HG02981 (cell line): Measurements from ENCODE around the gene FKBP6.
"Not testable (repeated sequence)": the region's sequence is repeated elsewhere in the genome, so short reads cannot be mapped to it uniquely, and the experiment has no call there.

ENCODE experiments used
- ATAC-seq: cut with Tn5 transposase; IDR thresholded peaks from one replicate; pipeline ENCODE4 v1.9.1; 2021; ENCODE audit warnings: mild to moderate bottlenecking, moderate library complexity; ENCODE audit not compliant: unreplicated experiment

The FKBP6 gene

GRCh38 chr7:73354196-73354595 lies 26.2 kb downstream of the FKBP6 start:
- no peak for ATAC-seq

DNA sequence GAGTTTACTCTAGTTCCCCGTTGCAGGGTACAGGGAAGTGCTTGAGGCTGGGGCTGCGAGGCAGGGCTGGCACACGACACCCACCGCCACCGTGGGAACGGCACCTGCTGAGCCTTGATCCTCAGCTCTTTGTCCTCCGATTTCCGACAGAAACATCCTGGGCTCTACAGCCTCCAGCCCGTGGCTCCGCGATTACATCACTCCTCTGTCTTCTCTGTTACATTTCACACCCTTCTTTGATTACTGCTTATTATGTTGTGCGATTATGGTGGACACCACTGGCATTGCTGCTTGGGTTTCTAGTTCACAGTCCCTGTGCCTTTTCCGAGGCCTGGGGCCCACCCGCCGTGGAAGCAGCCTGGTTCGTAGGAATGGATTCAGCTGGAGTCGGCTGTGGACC lies 26.9 kb downstream of the FKBP6 start:
- ATAC-seq = no peak

GRCh38 chr7:73356159-73356558 lies 28.2 kb downstream of the FKBP6 start:
- ATAC-seq = no peak

- ATAC-seq = no peak
Observed at GRCh38 chr7:73358590-73359275, 30.8 kb downstream of the FKBP6 start.

GRCh38 chr7:73359306-73359705 lies 31.3 kb downstream of the FKBP6 start:
- no peak for ATAC-seq

- ATAC-seq = no peak
Observed at GRCh38 chr7:73359746-73360375, 31.9 kb downstream of the FKBP6 start.

- ATAC-seq = not testable (repeated sequence)
Observed at GRCh38 chr7:73360590-73360989, 32.6 kb downstream of the FKBP6 start.

GRCh38 chr7:73363225-73364005 lies 35.5 kb downstream of the FKBP6 start:
- ATAC-seq = no peak

GRCh38 chr7:73364006-73364728 lies 36.2 kb downstream of the FKBP6 start:
- no peak for ATAC-seq

DNA sequence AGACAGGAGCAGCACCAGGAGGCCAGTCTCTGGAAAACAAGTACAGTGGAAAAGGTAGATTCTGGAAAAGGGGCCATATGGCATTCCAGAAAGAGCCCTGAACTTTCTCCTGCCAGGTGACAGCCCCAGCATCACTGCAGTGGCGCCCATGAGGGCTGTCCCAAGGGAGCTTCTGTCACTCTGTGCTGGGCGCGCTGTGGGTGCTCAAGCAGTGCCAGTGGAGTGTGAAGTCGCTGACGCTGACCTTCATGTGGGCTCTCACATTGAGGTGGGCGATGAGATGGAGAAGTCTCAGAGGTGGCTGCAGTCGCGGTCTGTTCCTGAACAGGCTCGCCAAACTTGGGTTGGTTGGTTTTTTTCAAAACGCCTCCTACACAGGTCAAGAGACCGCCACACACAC lies 38.2 kb downstream of the FKBP6 start:
- ATAC-seq = no peak

DNA sequence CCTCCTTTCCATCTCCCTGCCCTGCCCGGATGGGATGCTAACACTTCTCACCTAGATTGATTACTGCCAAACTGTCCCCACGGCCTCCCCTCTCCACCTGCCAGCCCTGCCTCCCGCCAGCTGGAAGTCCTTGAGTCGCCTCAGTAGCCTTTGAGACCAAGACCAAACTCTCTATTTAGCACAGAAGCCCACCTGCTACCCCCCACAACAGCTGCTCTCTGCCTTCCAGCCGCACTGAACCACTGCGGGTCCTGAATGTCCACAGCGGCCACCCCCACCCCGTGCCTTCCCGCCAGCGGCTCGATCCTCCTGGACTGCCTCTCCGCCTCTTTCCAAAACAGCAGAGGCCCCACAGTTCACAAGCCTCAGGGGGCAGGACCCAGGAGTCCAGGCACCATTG lies 39.0 kb downstream of the FKBP6 start:
- no peak for ATAC-seq

- no peak for ATAC-seq
Observed at GRCh38 chr7:73369009-73369408, 41.0 kb downstream of the FKBP6 start.

DNA sequence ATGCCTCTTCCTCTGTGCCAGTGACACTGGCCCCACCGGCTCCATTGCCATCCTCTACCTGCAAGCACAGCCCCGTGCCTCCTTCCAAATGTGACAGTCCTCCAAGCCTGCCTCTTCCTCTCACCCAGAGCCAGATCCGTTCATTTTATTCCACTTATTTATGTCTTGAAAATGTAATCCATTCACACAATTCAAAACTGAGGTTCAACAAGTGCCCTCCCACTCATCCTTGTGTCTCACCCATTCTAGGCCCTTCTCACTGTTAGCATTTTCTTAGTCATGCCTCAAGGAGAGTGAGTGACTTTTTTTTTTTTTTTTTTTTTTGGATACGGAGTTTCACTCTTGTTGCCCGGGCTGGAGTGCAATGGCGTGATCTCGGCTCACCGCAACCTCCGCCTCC lies 41.7 kb downstream of the FKBP6 start:
- ATAC-seq = no peak

GRCh38 chr7:73373741-73374140 lies 45.8 kb downstream of the FKBP6 start:
- ATAC-seq = no peak

GRCh38 chr7:73376262-73376661 lies 48.3 kb downstream of the FKBP6 start:
- ATAC-seq = not testable (repeated sequence)

DNA sequence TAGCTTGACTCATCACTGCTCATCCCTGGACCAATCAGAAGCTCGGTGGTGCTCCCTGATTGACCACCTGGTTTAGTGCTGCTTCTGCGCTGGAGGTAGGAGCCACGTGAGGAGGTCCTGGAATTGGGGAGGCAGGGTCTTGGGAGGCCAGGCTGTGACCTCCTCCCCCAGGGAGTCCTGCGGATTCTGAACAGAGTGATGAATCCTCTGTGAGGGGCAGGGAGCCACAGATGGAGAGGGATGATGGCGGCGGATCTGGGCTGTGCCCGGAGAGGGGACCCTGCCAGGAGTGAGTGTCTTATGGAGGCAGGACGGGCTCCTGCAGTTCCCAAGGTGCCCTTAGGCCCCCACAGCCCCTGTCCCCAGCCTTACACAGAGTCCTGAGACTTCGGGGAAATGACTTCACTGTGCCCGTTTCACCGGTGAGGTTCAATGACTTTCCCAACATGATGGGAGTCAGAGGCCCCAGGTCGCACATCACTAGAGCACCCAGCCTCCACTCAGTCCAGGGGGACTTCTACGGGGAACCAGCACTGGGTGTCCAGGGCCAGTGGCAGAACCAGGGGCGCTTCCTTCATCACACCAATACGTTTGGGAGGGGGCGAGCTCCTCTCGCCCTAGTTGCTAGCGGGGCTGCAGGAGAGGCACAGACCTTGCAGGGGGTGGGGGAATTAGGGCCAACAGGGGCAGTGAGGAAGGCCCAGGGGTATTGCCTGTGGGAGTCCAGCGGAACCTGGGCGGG lies 48.9 kb downstream of the FKBP6 start:
- no peak for ATAC-seq

- ATAC-seq = not testable (repeated sequence)
Observed at GRCh38 chr7:73377413-73378200, 49.6 kb downstream of the FKBP6 start.

DNA sequence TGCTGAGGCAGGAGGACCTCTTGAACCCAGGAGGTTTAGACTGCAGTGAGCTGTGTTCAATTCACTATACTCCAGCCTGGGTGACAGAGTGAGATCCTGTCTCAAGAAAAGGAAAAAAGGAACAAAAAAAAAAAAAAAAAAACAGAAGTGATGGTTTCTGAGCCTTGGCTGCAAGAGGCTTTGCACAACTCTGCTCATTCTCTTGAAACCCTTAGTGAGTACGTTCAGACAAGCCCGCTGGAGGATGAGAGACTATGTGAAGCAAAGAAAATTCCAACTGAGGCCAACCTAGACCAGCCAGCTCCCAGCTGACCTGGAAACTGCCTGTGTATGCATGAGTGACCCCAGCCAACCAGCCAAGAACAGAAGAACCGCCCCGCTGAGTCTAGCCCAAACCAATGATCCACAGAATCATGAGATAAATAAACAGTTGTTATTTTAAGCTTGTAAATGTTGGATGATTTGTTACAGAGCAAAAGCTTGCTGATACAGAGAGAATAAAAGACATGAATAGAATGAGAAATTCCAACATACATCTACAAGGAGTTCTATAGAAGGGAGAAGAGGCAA lies 55.1 kb downstream of the FKBP6 start:
- ATAC-seq = no peak

DNA sequence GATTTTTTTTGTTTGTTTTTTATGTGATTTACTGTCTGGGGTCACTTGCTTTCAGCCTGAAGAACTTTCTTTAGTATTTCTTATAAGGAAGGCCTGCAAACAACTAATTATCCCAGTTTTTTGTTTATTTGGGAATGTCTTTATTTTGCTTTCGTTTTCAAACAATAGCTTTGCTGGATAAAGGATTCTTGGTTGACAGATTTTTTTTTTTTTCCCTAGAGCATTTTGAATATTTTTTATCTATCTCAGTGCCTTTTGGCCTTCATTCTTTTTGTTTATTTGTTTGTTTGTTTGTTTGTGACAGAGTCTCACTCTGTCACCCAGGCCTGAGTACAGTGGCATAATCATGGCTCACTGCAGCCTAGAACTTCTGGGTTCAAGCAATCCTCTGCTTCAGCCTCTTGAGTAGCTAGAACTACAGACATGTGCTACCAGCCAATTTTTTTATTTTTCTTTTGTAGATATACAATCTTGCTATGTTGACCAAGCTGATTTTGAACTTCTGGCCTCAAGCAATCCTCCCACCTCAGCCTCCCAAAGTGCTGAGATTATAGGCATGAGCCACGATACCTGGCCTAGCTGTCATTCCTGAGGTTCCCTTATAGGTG lies 59.4 kb downstream of the FKBP6 start:
- no peak for ATAC-seq
